Activated CD4-positive, CD25-positive, alpha-beta regulatory T cell treated with anti-CD3 and anti-CD28 coated beads, Interleukin-2, amount 50 U/mL, for 24 hours (primary cell): ENCODE data around the gene TMEM94.
"Not testable (repeated sequence)": the region's sequence is repeated elsewhere in the genome, so short reads cannot be mapped to it uniquely, and the experiment has no call there.

Experiments used
- ATAC-seq, 2 donors: fragments of 150-1000 bp; cut with Tn5 transposase; one replicate each; pipeline ENCODE4 v1.10.0; 2021; ENCODE audit warnings: mild to moderate bottlenecking in 1 of 2, moderate library complexity in 1 of 2

The TMEM94 gene

GRCh38 chr17:75477490-75477862 lies 21.0 kb downstream of the TMEM94 start:
- not testable (repeated sequence) for ATAC-seq

GRCh38 chr17:75478508-75478907 lies 22.1 kb downstream of the TMEM94 start:
- no peak for ATAC-seq

GRCh38 chr17:75480281-75480680 lies 23.8 kb downstream of the TMEM94 start:
- ATAC-seq: no peak

GRCh38 chr17:75481194-75482068 lies 25.0 kb downstream of the TMEM94 start:
- ATAC-seq: no peak

- ATAC-seq: no peak
These were observed 25.9 kb downstream of the TMEM94 start for GRCh38 chr17:75482098-75482942.

- no peak for ATAC-seq
These were observed 29.3 kb downstream of the TMEM94 start for GRCh38 chr17:75485688-75486087.

- no peak for ATAC-seq
These were observed 29.7 kb downstream of the TMEM94 start for GRCh38 chr17:75486151-75486550.

GRCh38 chr17:75486951-75487350 lies 30.5 kb downstream of the TMEM94 start:
- ATAC-seq: no peak

- ATAC-seq: peak; percentile 70 to 75
These were observed 31.1 kb downstream of the TMEM94 start for GRCh38 chr17:75487351-75488070.

- ATAC-seq: no peak
These were observed 32.5 kb downstream of the TMEM94 start for GRCh38 chr17:75488693-75489510.

- ATAC-seq: no peak
These were observed 33.1 kb downstream of the TMEM94 start for GRCh38 chr17:75489511-75489955.

- no peak for ATAC-seq
These were observed 33.8 kb downstream of the TMEM94 start for GRCh38 chr17:75490173-75490743.

- ATAC-seq: no peak
These were observed 34.7 kb downstream of the TMEM94 start for GRCh38 chr17:75490953-75491649.

GRCh38 chr17:75491680-75492079 lies 35.2 kb downstream of the TMEM94 start:
- no peak for ATAC-seq

- ATAC-seq: no peak
These were observed 36.2 kb downstream of the TMEM94 start for GRCh38 chr17:75492555-75493168.

GRCh38 chr17:75493476-75494129 lies 37.2 kb downstream of the TMEM94 start:
- ATAC-seq: no peak

GRCh38 chr17:75494326-75494877 lies 38.0 kb downstream of the TMEM94 start:
- ATAC-seq: no peak

- no peak for ATAC-seq
These were observed 39.6 kb downstream of the TMEM94 start for GRCh38 chr17:75496005-75496404.

GRCh38 chr17:75498039-75498725 lies 41.7 kb downstream of the TMEM94 start:
- no peak for ATAC-seq
